HG03558 (cell line): Measurements from ENCODE around the gene HSPA4L.
A peak's percentile ranks its signal among the peaks of the same experiment; 100 is the strongest.

Experiments used
- ATAC-seq: cut with Tn5 transposase; IDR thresholded peaks from one replicate; pipeline ENCODE4 v1.9.1; 2021; ENCODE audit warnings: moderate number of reproducible peaks; ENCODE audit not compliant: unreplicated experiment; ENCODE audit errors: extremely low read depth

Gene HSPA4L

GRCh38 chr4:127783026-127783769 lies 1.1 kb downstream of the HSPA4L start:
- no peak for ATAC-seq

GRCh38 chr4:127783955-127784770 lies 2.0 kb downstream of the HSPA4L start:
- no peak for ATAC-seq

- ATAC-seq, result no peak
These were observed 6.4 kb downstream of the HSPA4L start for GRCh38 chr4:127788517-127788916.

GRCh38 chr4:127791391-127791790 lies 9.3 kb downstream of the HSPA4L start:
- no peak for ATAC-seq

- no peak for ATAC-seq
These were observed 11.4 kb downstream of the HSPA4L start for GRCh38 chr4:127793528-127793927.

GRCh38 chr4:127799711-127800110 lies 17.6 kb downstream of the HSPA4L start:
- no peak for ATAC-seq

- ATAC-seq, result no peak
These were observed 27.2 kb downstream of the HSPA4L start for GRCh38 chr4:127809173-127809800.

- no peak for ATAC-seq
These were observed 28.4 kb downstream of the HSPA4L start for GRCh38 chr4:127810551-127810950.

GRCh38 chr4:127822430-127822829 lies 40.3 kb downstream of the HSPA4L start:
- ATAC-seq, result no peak

GRCh38 chr4:127828121-127828520 lies 46.0 kb downstream of the HSPA4L start:
- ATAC-seq, result no peak

GRCh38 chr4:127829014-127829413 lies 46.9 kb downstream of the HSPA4L start:
- ATAC-seq, result peak; percentile 54

GRCh38 chr4:127832585-127832984 lies 50.5 kb downstream of the HSPA4L start:
- peak; percentile 72 for ATAC-seq

GRCh38 chr4:127843704-127844600 lies 61.8 kb downstream of the HSPA4L start:
- no peak for ATAC-seq

GRCh38 chr4:127844601-127845116 lies 62.5 kb downstream of the HSPA4L start:
- ATAC-seq, result no peak

- ATAC-seq, result no peak
These were observed 63.9 kb downstream of the HSPA4L start for GRCh38 chr4:127846061-127846460.

- ATAC-seq, result no peak
These were observed 64.6 kb downstream of the HSPA4L start for GRCh38 chr4:127846765-127847164.

- ATAC-seq, result no peak
These were observed 67.5 kb downstream of the HSPA4L start for GRCh38 chr4:127849505-127850234.

- no peak for ATAC-seq
These were observed 70.5 kb downstream of the HSPA4L start for GRCh38 chr4:127852661-127853060.

GRCh38 chr4:127856196-127856812 lies 74.2 kb downstream of the HSPA4L start:
- no peak for ATAC-seq
